HepG2 (cell line): Measurements from ENCODE around the gene NECAP2. TPM values are rescaled to one million over a fixed set of nuclear protein-coding genes. Genes with fewer than 3 reads are reported as not detected.
A peak's percentile ranks its signal among the peaks of the same experiment; 100 is the strongest.
"Not testable (repeated sequence)": the region's sequence is repeated elsewhere in the genome, so short reads cannot be mapped to it uniquely, and the experiment has no call there.

Source experiments
- ATAC-seq: fragments of 200-7000 bp; cut with Tn5 transposase; 3 replicates; pipeline ENCODE4 v1.9.1; 2020; ENCODE audit warnings: mild to moderate bottlenecking, moderate library complexity
- BruUV-seq: library from RNA; stranded (reverse); fragments of 400-500 nt; replicated peaks from 2 replicates; lab custom pipeline; 2021; lab: Mats Ljungman, UMichigan
- CTCF ChIA-PET: fragments of 300-600 bp; formaldehyde crosslinking; extraction: SDS; loops from one replicate; lab custom pipeline; 2021; ENCODE audit warnings: low total read pairs, inconsistent platforms, low intra/inter-chr PET ratio; lab: Yijun Ruan, JAX
- POLR2A ChIA-PET: fragments of 350-600 bp; sonication (Branson Sonifier 250); formaldehyde crosslinking; loops from one replicate; lab custom pipeline; 2020; ENCODE audit warnings: antibody characterized with exemption, inconsistent platforms; lab: Yijun Ruan, JAX
- DNase-seq: peaks from one replicate; pipeline ENCODE4 v3.0.0-alpha.2; 2015; ENCODE audit warnings: low spot score
- FAIRE-seq: peaks from 3 replicates; lab custom pipeline; 2011; peaks lifted over from hg19 to GRCh38; lab: Jason Lieb, UNC
- H2AFZ ChIP-seq: one replicate; pipeline ENCODE4 v1.6.1; 2011; ENCODE audit warnings: low read length, inconsistent platforms
- H3K27ac ChIP-seq: fragments of 300-600 bp; 3 replicates; pipeline ENCODE4 v1.8.0; 2011; ENCODE audit warnings: mixed run types, mild to moderate bottlenecking, mixed read lengths, low read length, inconsistent platforms; ENCODE audit not compliant: insufficient read depth; ENCODE audit errors: extremely low read length
- H3K27me3 ChIP-seq, 2 experiments: fragments of 200-600 bp in 1 of 2; 2 replicates in 1 of 2; 3 replicates in 1 of 2; pipeline versions ENCODE4 v1.6.0 to v1.8.0; 2011; ENCODE audit warnings: low read length in 2 of 2, mild to moderate bottlenecking in 2 of 2, moderate library complexity in 2 of 2, inconsistent platforms in 1 of 2; ENCODE audit not compliant: insufficient read depth in 2 of 2, control insufficient read depth in 1 of 2
- H3K36me3 ChIP-seq, 2 experiments: fragments of 200-600 bp in 1 of 2; replicated peaks in 1 of 2; 2 replicates in 1 of 2; 3 replicates in 1 of 2; pipeline versions ENCODE4 v1.5.1 to v1.8.0; 2011; ENCODE audit warnings: low read length in 2 of 2, inconsistent platforms in 1 of 2; ENCODE audit not compliant: insufficient read depth in 2 of 2, control insufficient read depth in 1 of 2
- H3K4me1 ChIP-seq: 2 replicates; pipeline ENCODE4 v1.5.1; 2012; ENCODE audit warnings: low read length, inconsistent platforms; ENCODE audit not compliant: insufficient read depth
- H3K4me2 ChIP-seq: 2 replicates; pipeline ENCODE4 v1.6.0; 2011; ENCODE audit warnings: low read depth, low read length, inconsistent platforms
- H3K4me3 ChIP-seq, 3 experiments: fragments of 200-600 bp in 1 of 3; sonication (generic), shearing (Covaris generic) in 1 of 3; replicated peaks in 1 of 3; 2 replicates each; pipeline ENCODE4 v1.5.1; 2011 to 2016; ENCODE audit warnings: low read length in 3 of 3, inconsistent platforms in 2 of 3, low read depth in 2 of 3, mild to moderate bottlenecking in 2 of 3, control low read depth in 1 of 3, mixed read lengths in 1 of 3; ENCODE audit not compliant: insufficient read depth in 1 of 3
- H3K79me2 ChIP-seq: one replicate; pipeline ENCODE4 v1.6.1; 2011; ENCODE audit warnings: low read length, inconsistent platforms; ENCODE audit not compliant: insufficient read depth
- H3K9ac ChIP-seq: 2 replicates; pipeline ENCODE4 v1.6.0; 2011; ENCODE audit warnings: mild to moderate bottlenecking, low read depth, low read length, inconsistent platforms; ENCODE audit not compliant: insufficient read depth
- H3K9me3 ChIP-seq: 2 replicates; pipeline ENCODE4 v1.5.1; 2012; ENCODE audit warnings: mild to moderate bottlenecking, low read length
- H4K20me1 ChIP-seq: 2 replicates; pipeline ENCODE4 v1.6.0; 2011; ENCODE audit warnings: inconsistent platforms, mild to moderate bottlenecking, low read length, moderate library complexity; ENCODE audit not compliant: insufficient read depth
- PRDM10 ChIP-seq: sonication (generic); formaldehyde crosslinking; IDR thresholded peaks from 2 replicates; pipeline ENCODE4 v1.4.0; 2020; ENCODE audit warnings: low read depth, missing genetic modification reagents
- PRPF4 ChIP-seq: fragments of 200-400 bp; formaldehyde crosslinking; IDR thresholded peaks from 2 replicates; pipeline ENCODE4 v1.6.1; 2016; ENCODE audit warnings: low read length, low read depth; ENCODE audit not compliant: poor library complexity, severe bottlenecking
- RAD51 ChIP-seq: fragments of 450-650 bp; IDR thresholded peaks from 2 replicates; pipeline ENCODE4 v1.6.1; 2016; ENCODE audit warnings: borderline replicate concordance
- ZNF737 ChIP-seq: sonication (generic); formaldehyde crosslinking; IDR thresholded peaks from 2 replicates; pipeline ENCODE4 v1.5.0; 2020; ENCODE audit warnings: missing genetic modification reagents, mild to moderate bottlenecking, borderline replicate concordance
- ZNF768 ChIP-seq: sonication (generic); formaldehyde crosslinking; IDR thresholded peaks from 2 replicates; pipeline ENCODE4 v1.4.0; 2020; ENCODE audit warnings: missing genetic modification reagents
- ZZZ3 ChIP-seq: sonication (generic); formaldehyde crosslinking; IDR thresholded peaks from 2 replicates; pipeline ENCODE4 v1.4.0; 2020; ENCODE audit warnings: missing genetic modification reagents, mild to moderate bottlenecking, borderline replicate concordance
- WGBS: methylation state at CpG from one replicate; pipeline ENCODE4 v1.1.6; 2017; ENCODE audit warnings: low lambda C conversion rate; 5-methylcytosine and 5-hydroxymethylcytosine counted together
- in situ Hi-C: cut with HindIII; loops from 2 replicates; pipeline ENCODE4 v1.10.0; 2017; ENCODE audit warnings: low pct_unique_long_range_greater_than_20kb; ENCODE audit not compliant: extremely low pct_ligation_motif_present
- intact Hi-C: fragments of 100-400 bp; cut with micrococcal nuclease; formaldehyde crosslinking; loops from one replicate; pipeline ENCODE4 v1.10.0; 2022; ENCODE audit not compliant: unreplicated experiment
- polyA plus RNA-seq, 8 experiments: library from polyadenylated mRNA; depleted of rRNA in 3 of 8; stranded (reverse) in 7 of 8; unstranded in 1 of 8; fragments of >200 nt; fragmentation: Illumina TruSeq in 4 of 8; extraction: Trizol in 4 of 8; gene quantifications; 2 replicates each; pipeline versions ENCODE4 v1.2.1 to v1.2.3, GENCODE V29; 2011 to 2016; ENCODE audit warnings: low read depth in 4 of 8, missing spikeins in 1 of 8, mixed read lengths in 1 of 8; ENCODE audit not compliant: insufficient read depth in 1 of 8
- total RNA-seq, 5 experiments: library from RNA; depleted of rRNA; stranded (reverse); fragments of >200 nt; fragmentation: Illumina TruSeq; extraction: Trizol; gene quantifications; 2 replicates each; pipeline ENCODE4 v1.2.3, GENCODE V29; 2016; ENCODE audit warnings: low read depth in 1 of 5
- TF ChIP-seq, protein P1 (sequence below): sonication (generic); formaldehyde crosslinking; IDR thresholded peaks from 2 replicates; pipeline ENCODE4 v1.8.1; 2023; ENCODE audit warnings: mild to moderate bottlenecking, missing genetic modification reagents, borderline replicate concordance

The NECAP2 gene
- total and polyA plus RNA-seq, 2 of the 13 experiments (the other 11 are each of a cell fraction or from before 2014, with no cell fraction given), result 38.5 to 52.3 TPM

- H3K27me3 ChIP-seq, H2AFZ ChIP-seq, H4K20me1 ChIP-seq, intact Hi-C loops, CTCF ChIA-PET, H3K4me3 ChIP-seq, H3K9me3 ChIP-seq, FAIRE-seq, ATAC-seq, H3K36me3 ChIP-seq, H3K9ac ChIP-seq, H3K79me2 ChIP-seq, BruUV-seq, in situ Hi-C loops, H3K4me2 ChIP-seq, H3K27ac ChIP-seq, DNase-seq, POLR2A ChIA-PET: not testable (repeated sequence)
- H3K4me1 ChIP-seq, result peaks cover 45% of the 10 kb centered on the region
- 85% methylated on average over 5 of the region's 5 CpGs for WGBS
- TF ChIP-seq ZNF768 (CRISPR knock-in tag), result peak; percentile 73
Observed at GRCh38 chr1:16500975-16501374, 60.5 kb downstream of the NECAP2 start.

- H2AFZ ChIP-seq, in situ Hi-C loops, CTCF ChIA-PET, ATAC-seq, H3K79me2 ChIP-seq, BruUV-seq, H3K4me3 ChIP-seq, H3K9ac ChIP-seq, H3K9me3 ChIP-seq, H4K20me1 ChIP-seq, DNase-seq, H3K36me3 ChIP-seq, H3K27ac ChIP-seq, intact Hi-C loops, FAIRE-seq, H3K27me3 ChIP-seq, POLR2A ChIA-PET: not testable (repeated sequence)
- Histone ChIP-seq H3K4me2 (peak overlapping the region; percentile 23; the same call in 1 of the 2 replicates), H3K4me1 (peaks cover 50% of the 10 kb centered on the region)
- WGBS, result 51% methylated on average over 6 of the region's 8 CpGs
Observed at GRCh38 chr1:16501446-16501845, 60.9 kb downstream of the NECAP2 start.

- WGBS, result 1% methylated on average over 2 of the region's 2 CpGs
- H3K9me3 ChIP-seq, result peaks cover 4% of the 10 kb centered on the region; the same call in 1 of the 2 replicates
- in situ Hi-C loops, result no loop called here
- FAIRE-seq, result no peak
- H4K20me1 ChIP-seq, result no peaks in the 10 kb centered on the region
- no peak overlapping the region for H3K27ac ChIP-seq
- ATAC-seq, result no peak
- no peaks in the 10 kb centered on the region for H3K36me3 ChIP-seq
- DNase-seq, result no peak
- BruUV-seq, result no TSS peak
- CTCF ChIA-PET, result no interaction called here
- H3K4me1 ChIP-seq, result peaks cover 39% of the 10 kb centered on the region
- H3K9ac ChIP-seq, result no peak overlapping the region
- H2AFZ ChIP-seq, result no peak overlapping the region
- H3K27me3 ChIP-seq, result no peaks in the 10 kb centered on the region; a peak in 1 of 5 replicates
- POLR2A ChIA-PET, result no interaction called here
- H3K4me2 ChIP-seq, result no peak overlapping the region
- intact Hi-C loops, result no loop called here
- no peak overlapping the region for H3K4me3 ChIP-seq
- no peaks in the 10 kb centered on the region for H3K79me2 ChIP-seq
- no peak for TF ChIP-seq ZZZ3 (CRISPR knock-in tag)
- no peak for TF ChIP-seq PRDM10 (CRISPR knock-in tag)
- no peak for TF ChIP-seq RAD51
- TF ChIP-seq, protein P1, sequence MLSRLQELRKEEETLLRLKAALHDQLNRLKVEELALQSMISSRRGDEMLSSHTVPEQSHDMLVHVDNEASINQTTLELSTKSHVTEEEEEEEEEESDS (CRISPR knock-in tag), result no peak
- TF ChIP-seq ZNF737, result no peak
- TF ChIP-seq PRPF4, result no peak
Observed at GRCh38 chr1:16503494-16503893, 63.0 kb downstream of the NECAP2 start.
